Ovary (tissue), 9 donors: Measurements from ENCODE around the gene GUCA2B. TPM values are rescaled to one million over a fixed set of nuclear protein-coding genes. Genes with fewer than 3 reads are reported as not detected.

Experiments used
- DNase-seq, 5 donors: peaks; one replicate each; pipeline ENCODE4 v3.0.0-alpha.2; 2019 to 2020
- H3K27ac ChIP-seq, 2 donors: fragments of 200-600 bp; one replicate each; pipeline versions ENCODE4 v1.5.1 to v1.8.0; 2019 to 2022
- H3K27me3 ChIP-seq: fragments of 200-600 bp; one replicate; pipeline ENCODE4 v1.8.0; 2022
- H3K36me3 ChIP-seq: fragments of 200-600 bp; sonication (generic); one replicate; pipeline ENCODE4 v1.5.1; 2019
- H3K4me1 ChIP-seq: one replicate; pipeline ENCODE4 v1.8.1; 2013; ENCODE audit warnings: mild to moderate bottlenecking, moderate library complexity; ENCODE audit not compliant: insufficient read depth
- H3K4me3 ChIP-seq: fragments of 200-600 bp; sonication (generic); one replicate; pipeline ENCODE4 v1.5.1; 2017
- H3K9me3 ChIP-seq, 2 donors: fragments of 200-600 bp in 1 of 2; sonication (generic) in 1 of 2; one replicate each; pipeline versions ENCODE4 v1.5.1 to v1.8.1; 2013 to 2019; ENCODE audit warnings: mild to moderate bottlenecking in 1 of 2, moderate library complexity in 1 of 2
- CTCF ChIP-seq, 3 donors: fragments of 450-650 bp in 2 of 3; fragments of 200-600 bp in 1 of 3; IDR thresholded peaks; one replicate each; pipeline versions ENCODE4 v1.5.1 to v1.8.0; 2016 to 2022; ENCODE audit warnings: antibody characterized with exemption in 3 of 3, mild to moderate bottlenecking in 1 of 3
- EP300 ChIP-seq: sonication (generic); formaldehyde crosslinking; IDR thresholded peaks from one replicate; pipeline ENCODE4 v1.6.1; 2017; ENCODE audit warnings: antibody characterized with exemption
- POLR2A ChIP-seq: fragments of 450-650 bp; IDR thresholded peaks from one replicate; pipeline ENCODE4 v1.6.1; 2017; ENCODE audit warnings: antibody characterized with exemption, mild to moderate bottlenecking, moderate library complexity
- WGBS, 3 donors: extraction: QIAGEN DNeasy Blood & Tissue Kit in 1 of 3; methylation state at CpG; one replicate each; pipeline versions ENCODE4 v1.1.5 to v1.1.7; 2013 to 2017; 5-methylcytosine and 5-hydroxymethylcytosine counted together
- intact Hi-C, 4 donors: fragments of 100-400 bp; cut with DNase I; formaldehyde crosslinking; loops; one replicate each; pipeline versions ENCODE4 v1.11.0 to v1.15.1; 2022 to 2023
- polyA plus RNA-seq, 2 donors: library from polyadenylated mRNA; stranded (reverse); fragments of 200-250 nt in 1 of 2; fragments of 350-450 nt in 1 of 2; fragmentation: Illumina TruSeq in 1 of 2; extraction: RNeasy Lipid Tissue Mini Kit (QIAGEN cat#74804) in 1 of 2; gene quantifications; one replicate each; pipeline ENCODE4 v1.2.3, GENCODE V29; 2013 to 2014
- total RNA-seq, 7 donors: library from RNA; depleted of rRNA in 2 of 7; stranded (reverse); fragments of >200 nt in 2 of 7; fragmentation: NEBNext Ultra II Directional in 3 of 7; extraction: Animal tissue kit (Norgen Biotek cat#: 25700) in 3 of 7; gene quantifications; one replicate each; pipeline versions ENCODE4 v1.1.0 to v1.2.4, GENCODE V29; 2016 to 2023
- donor health status: DM: no; HTN: no; CAD: no; lungs with moderate emphysema.
- donor health status: DM: no; HTN: no; CAD: no.
- donor health status: Bipolar disorder and iron deficiency.
- donor health status: DM: yes; HTN: yes; CAD: no.
- donor health status: DM: no; HTN: no; CAD: no.
- donor health status: DM: yes; HTN: yes; CAD: no.

The GUCA2B gene
- total and polyA plus RNA-seq, 9 donors = not detected

GRCh38 chr1:42173155-42173933, 20.1 kb downstream of the GUCA2B start:
- Histone ChIP-seq H3K36me3 (no peaks in the 10 kb centered on the region), H3K4me1 (peaks cover 6% of the 10 kb centered on the region), H3K9me3 (no peaks in the 10 kb centered on the region), H3K27me3 (no peaks in the 10 kb centered on the region), H3K27ac (no peak overlapping the region), H3K4me3 (no peak overlapping the region)
- intact Hi-C loops = loop anchor here (10.0 kb wide), 3 partner anchors 161 to 599 kb away; partner anchors contain the start of gene FOXJ3 (in 1 of the 4)
- no peak for TF ChIP-seq EP300
- TF ChIP-seq CTCF (IDR thresholded peaks at IDR 0.05) = peak; percentile 67 to 77 (median 75)
- peak in 4 of 5 donors; percentile 58 to 75 (median 66) for DNase-seq
- WGBS, 3 donors = 33 to 39% (median 38%) methylated on average over 9 of the region's 9 CpGs

- Histone ChIP-seq H3K4me3 (no peak overlapping the region), H3K4me1 (peaks cover 7% of the 10 kb centered on the region), H3K9me3 (no peaks in the 10 kb centered on the region), H3K36me3 (no peaks in the 10 kb centered on the region), H3K27me3 (no peaks in the 10 kb centered on the region), H3K27ac (no peak overlapping the region)
- intact Hi-C loops = loop anchor here (10.0 kb wide), 3 partner anchors 161 to 599 kb away; partner anchors contain the start of gene FOXJ3 (in 1 of the 4)
- no peak for DNase-seq
- WGBS, 3 donors = 70 to 75% (median 70%) methylated on average over 8 of the region's 8 CpGs
- TF ChIP-seq POLR2A (no peak), EP300 (no peak), CTCF (IDR thresholded peaks at IDR 0.05) (no peak)
Observed at GRCh38 chr1:42173961-42174735, 20.9 kb downstream of the GUCA2B start.

- 84 to 94% (median 88%) methylated on average over 7 of the region's 7 CpGs for WGBS, 3 donors
- Histone ChIP-seq H3K4me1 (peaks cover 10% of the 10 kb centered on the region), H3K27me3 (no peaks in the 10 kb centered on the region), H3K36me3 (no peaks in the 10 kb centered on the region), H3K4me3 (no peak overlapping the region), H3K27ac (no peak overlapping the region), H3K9me3 (no peaks in the 10 kb centered on the region)
- intact Hi-C loops = loop anchor here (10.0 kb wide), 3 partner anchors 159 to 601 kb away; partner anchors contain the start of gene FOXJ3 (in 1 of the 4)
- DNase-seq = no peak
- TF ChIP-seq CTCF (IDR thresholded peaks at IDR 0.05) (no peak), EP300 (no peak), POLR2A (no peak)
Observed at GRCh38 chr1:42175314-42176054, 22.3 kb downstream of the GUCA2B start.

GRCh38 chr1:42176902-42177519, 23.8 kb downstream of the GUCA2B start:
- no peak overlapping the region for H3K27ac ChIP-seq

More at GRCh38 chr1:42176902-42177519, 23.8 kb downstream of the GUCA2B start:
- intact Hi-C loops = loop anchor here (10.0 kb wide), 3 partner anchors 158 to 602 kb away; partner anchors contain the start of gene FOXJ3 (in 1 of the 4)
- H3K4me3 ChIP-seq = no peak overlapping the region
- no peak for DNase-seq
- H3K4me1 ChIP-seq = peaks cover 10% of the 10 kb centered on the region
- no peaks in the 10 kb centered on the region for H3K9me3 ChIP-seq
- no peaks in the 10 kb centered on the region for H3K36me3 ChIP-seq
- TF ChIP-seq POLR2A = no peak
- peak in 1 of 3 donors; percentile 26 for TF ChIP-seq CTCF (IDR thresholded peaks at IDR 0.05)
- WGBS, 3 donors = 78 to 80% (median 80%) methylated on average over 4 of the region's 4 CpGs
- no peaks in the 10 kb centered on the region for H3K27me3 ChIP-seq
